Prostate gland (tissue), 2 donors: ENCODE results near the gene DNASE2.

Experiments
- POLR2A ChIP-seq: fragments of 450-650 bp; IDR thresholded peaks from one replicate; pipeline ENCODE4 v1.6.1; 2016; ENCODE audit warnings: antibody characterized with exemption, mild to moderate bottlenecking
- POLR2AphosphoS5 ChIP-seq: sonication (generic); formaldehyde crosslinking; IDR thresholded peaks from one replicate; pipeline ENCODE4 v1.6.1; 2017; ENCODE audit warnings: antibody characterized with exemption
- TF ChIP-seq, protein P1 (sequence below), 4 experiments: fragments of 200-600 bp in 2 of 4; fragments of 450-650 bp in 2 of 4; sonication (generic) in 2 of 4; IDR thresholded peaks; 1 replicate in 3 of 4; 2 replicates in 1 of 4; pipeline ENCODE4 v1.5.1; 2016 to 2019; ENCODE audit warnings: antibody characterized with exemption in 4 of 4, mild to moderate bottlenecking in 2 of 4, moderate library complexity in 2 of 4

- TF ChIP-seq, protein P1, sequence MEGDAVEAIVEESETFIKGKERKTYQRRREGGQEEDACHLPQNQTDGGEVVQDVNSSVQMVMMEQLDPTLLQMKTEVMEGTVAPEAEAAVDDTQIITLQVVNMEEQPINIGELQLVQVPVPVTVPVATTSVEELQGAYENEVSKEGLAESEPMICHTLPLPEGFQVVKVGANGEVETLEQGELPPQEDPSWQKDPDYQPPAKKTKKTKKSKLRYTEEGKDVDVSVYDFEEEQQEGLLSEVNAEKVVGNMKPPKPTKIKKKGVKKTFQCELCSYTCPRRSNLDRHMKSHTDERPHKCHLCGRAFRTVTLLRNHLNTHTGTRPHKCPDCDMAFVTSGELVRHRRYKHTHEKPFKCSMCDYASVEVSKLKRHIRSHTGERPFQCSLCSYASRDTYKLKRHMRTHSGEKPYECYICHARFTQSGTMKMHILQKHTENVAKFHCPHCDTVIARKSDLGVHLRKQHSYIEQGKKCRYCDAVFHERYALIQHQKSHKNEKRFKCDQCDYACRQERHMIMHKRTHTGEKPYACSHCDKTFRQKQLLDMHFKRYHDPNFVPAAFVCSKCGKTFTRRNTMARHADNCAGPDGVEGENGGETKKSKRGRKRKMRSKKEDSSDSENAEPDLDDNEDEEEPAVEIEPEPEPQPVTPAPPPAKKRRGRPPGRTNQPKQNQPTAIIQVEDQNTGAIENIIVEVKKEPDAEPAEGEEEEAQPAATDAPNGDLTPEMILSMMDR (IDR thresholded peaks at IDR 0.05), result no peak
- TF ChIP-seq POLR2A (no peak), POLR2AphosphoS5 (no peak)
Observed at GRCh38 chr19:12864721-12865715, 16.2 kb downstream of the DNASE2 start.
